Measurements from ENCODE around the gene DCC. TPM values are rescaled to one million over a fixed set of nuclear protein-coding genes. Genes with fewer than 3 reads are reported as not detected.

Gene DCC
- total and polyA plus RNA-seq, 4 donors = 0.16 to 5.3 (median 2.5) TPM

DNA sequence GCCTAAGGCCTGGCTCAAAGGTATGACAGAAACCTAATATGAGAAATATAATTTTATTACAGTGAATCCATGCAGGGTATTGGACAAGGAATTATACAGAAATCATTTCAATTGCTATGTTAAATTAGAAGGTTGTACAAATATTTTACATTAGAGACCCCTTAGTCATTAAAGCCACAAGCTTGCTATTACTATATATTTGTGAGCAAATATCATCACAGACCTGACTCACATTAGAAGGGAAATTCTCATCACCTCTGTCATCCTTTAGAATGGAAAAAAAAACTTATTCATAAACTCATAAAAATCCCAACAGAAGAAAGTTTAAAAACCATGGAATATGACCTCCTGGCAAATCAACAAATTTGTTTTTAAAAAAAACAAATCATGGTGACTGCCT, 277.9 kb downstream of the DCC start:
- Histone ChIP-seq H3K9ac (ENCODE audit: insufficient read depth in 1 of 2, low read length in 2 of 2) (no peak overlapping the region), H3K36me3 (ENCODE audit: control insufficient read depth in 4 of 4, insufficient read depth in 4 of 4, low read length in 4 of 4) (no peaks in the 10 kb centered on the region), H3K4me1 (ENCODE audit: control insufficient read depth in 5 of 5, insufficient read depth in 5 of 5, low read length in 5 of 5) (no peaks in the 10 kb centered on the region), H3K4me3 (no peak overlapping the region), H3K9me3 (ENCODE audit: control insufficient read depth in 4 of 4, insufficient read depth in 3 of 4, low read length in 3 of 4) (no peaks in the 10 kb centered on the region), H3K27ac (ENCODE audit: low read depth in 1 of 2, low read length in 1 of 2) (no peak overlapping the region), H3K27me3 (ENCODE audit: control insufficient read depth in 3 of 3, insufficient read depth in 3 of 3, low read length in 2 of 3) (no peaks in the 10 kb centered on the region)
- DNase-seq (no peak), ATAC-seq (ENCODE audit: insufficient read depth, low FRiP score) (no peak)
- TF ChIP-seq, protein P1, sequence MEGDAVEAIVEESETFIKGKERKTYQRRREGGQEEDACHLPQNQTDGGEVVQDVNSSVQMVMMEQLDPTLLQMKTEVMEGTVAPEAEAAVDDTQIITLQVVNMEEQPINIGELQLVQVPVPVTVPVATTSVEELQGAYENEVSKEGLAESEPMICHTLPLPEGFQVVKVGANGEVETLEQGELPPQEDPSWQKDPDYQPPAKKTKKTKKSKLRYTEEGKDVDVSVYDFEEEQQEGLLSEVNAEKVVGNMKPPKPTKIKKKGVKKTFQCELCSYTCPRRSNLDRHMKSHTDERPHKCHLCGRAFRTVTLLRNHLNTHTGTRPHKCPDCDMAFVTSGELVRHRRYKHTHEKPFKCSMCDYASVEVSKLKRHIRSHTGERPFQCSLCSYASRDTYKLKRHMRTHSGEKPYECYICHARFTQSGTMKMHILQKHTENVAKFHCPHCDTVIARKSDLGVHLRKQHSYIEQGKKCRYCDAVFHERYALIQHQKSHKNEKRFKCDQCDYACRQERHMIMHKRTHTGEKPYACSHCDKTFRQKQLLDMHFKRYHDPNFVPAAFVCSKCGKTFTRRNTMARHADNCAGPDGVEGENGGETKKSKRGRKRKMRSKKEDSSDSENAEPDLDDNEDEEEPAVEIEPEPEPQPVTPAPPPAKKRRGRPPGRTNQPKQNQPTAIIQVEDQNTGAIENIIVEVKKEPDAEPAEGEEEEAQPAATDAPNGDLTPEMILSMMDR (IDR thresholded peaks at IDR 0.05; ENCODE audit: control extremely low read depth, extremely low read depth) = no peak

GRCh38 chr18:52620926-52621439, 281.0 kb downstream of the DCC start:
- no peak overlapping the region for H3K9ac ChIP-seq (ENCODE audit: insufficient read depth in 1 of 2, low read length in 2 of 2)
- H3K27ac ChIP-seq (ENCODE audit: low read depth in 1 of 2, low read length in 1 of 2) = no peak overlapping the region
- DNase-seq (no peak), ATAC-seq (ENCODE audit: insufficient read depth, low FRiP score) (no peak)
- TF ChIP-seq, protein P1 (IDR thresholded peaks at IDR 0.05; ENCODE audit: control extremely low read depth, extremely low read depth) = no peak
- H3K4me3 ChIP-seq = no peak overlapping the region
- H3K9me3 ChIP-seq (ENCODE audit: control insufficient read depth in 4 of 4, insufficient read depth in 3 of 4, low read length in 3 of 4) = no peaks in the 10 kb centered on the region
- H3K4me1 ChIP-seq (ENCODE audit: control insufficient read depth in 5 of 5, insufficient read depth in 5 of 5, low read length in 5 of 5) = no peaks in the 10 kb centered on the region
- no peaks in the 10 kb centered on the region for H3K27me3 ChIP-seq (ENCODE audit: control insufficient read depth in 3 of 3, insufficient read depth in 3 of 3, low read length in 2 of 3)
- WGBS, 2 donors = 85 to 92% methylated on average over 3 of the region's 3 CpGs
- H3K36me3 ChIP-seq (ENCODE audit: control insufficient read depth in 4 of 4, insufficient read depth in 4 of 4, low read length in 4 of 4) = no peaks in the 10 kb centered on the region

GRCh38 chr18:52624702-52625101, 284.7 kb downstream of the DCC start:
- 88 to 92% methylated on average over 5 of the region's 5 CpGs for WGBS, 2 donors
- Histone ChIP-seq H3K9me3 (ENCODE audit: control insufficient read depth in 4 of 4, insufficient read depth in 3 of 4, low read length in 3 of 4) (no peaks in the 10 kb centered on the region), H3K27me3 (ENCODE audit: control insufficient read depth in 3 of 3, insufficient read depth in 3 of 3, low read length in 2 of 3) (no peaks in the 10 kb centered on the region), H3K4me1 (ENCODE audit: control insufficient read depth in 5 of 5, insufficient read depth in 5 of 5, low read length in 5 of 5) (peaks cover 0 to 6% (median 0%) of the 10 kb centered on the region in 5 donors), H3K36me3 (ENCODE audit: control insufficient read depth in 4 of 4, insufficient read depth in 4 of 4, low read length in 4 of 4) (no peaks in the 10 kb centered on the region), H3K27ac (ENCODE audit: low read depth in 1 of 2, low read length in 1 of 2) (no peak overlapping the region), H3K9ac (ENCODE audit: insufficient read depth in 1 of 2, low read length in 2 of 2) (no peak overlapping the region), H3K4me3 (no peak overlapping the region)
- ATAC-seq (ENCODE audit: insufficient read depth, low FRiP score) = no peak
- no peak for DNase-seq
- TF ChIP-seq, protein P1 (IDR thresholded peaks at IDR 0.05; ENCODE audit: control extremely low read depth, extremely low read depth) = no peak

DNA sequence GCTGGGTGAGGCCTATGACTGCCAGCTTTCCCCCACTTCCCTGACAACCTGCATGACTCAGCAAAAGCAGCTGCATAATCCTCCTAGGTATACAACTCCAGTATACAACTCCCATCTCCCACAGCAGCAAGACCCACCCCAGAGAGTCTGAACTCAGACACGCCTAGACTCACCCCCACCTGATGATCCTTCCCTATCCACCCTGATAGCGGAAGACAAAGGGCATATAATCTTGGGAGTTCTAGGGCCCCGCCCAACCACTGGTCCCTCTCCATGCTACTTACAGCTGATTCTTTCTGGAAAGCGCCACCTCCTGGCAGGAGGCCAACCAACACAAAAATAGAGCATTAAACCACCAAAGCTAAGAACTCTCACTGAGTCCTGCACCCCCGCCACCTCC, 296.5 kb downstream of the DCC start:
- TF ChIP-seq, protein P1 (IDR thresholded peaks at IDR 0.05; ENCODE audit: control extremely low read depth, extremely low read depth) = no peak
- H3K9me3 ChIP-seq (ENCODE audit: control insufficient read depth in 4 of 4, insufficient read depth in 3 of 4, low read length in 3 of 4) = peaks cover 0 to 4% (median 0%) of the 10 kb centered on the region in 4 donors
- ATAC-seq (ENCODE audit: insufficient read depth, low FRiP score) = no peak

More for the DNA sequence above, 296.5 kb downstream of the DCC start:
- DNase-seq = no peak
- Histone ChIP-seq H3K27me3 (ENCODE audit: control insufficient read depth in 3 of 3, insufficient read depth in 3 of 3, low read length in 2 of 3) (no peaks in the 10 kb centered on the region), H3K9ac (ENCODE audit: insufficient read depth in 1 of 2, low read length in 2 of 2) (no peak overlapping the region), H3K27ac (ENCODE audit: low read depth in 1 of 2, low read length in 1 of 2) (no peak overlapping the region), H3K4me3 (no peak overlapping the region), H3K4me1 (ENCODE audit: control insufficient read depth in 5 of 5, insufficient read depth in 5 of 5, low read length in 5 of 5) (no peaks in the 10 kb centered on the region), H3K36me3 (ENCODE audit: control insufficient read depth in 4 of 4, insufficient read depth in 4 of 4, low read length in 4 of 4) (no peaks in the 10 kb centered on the region)
- WGBS, 2 donors = 94 to 95% methylated on average over 5 of the region's 5 CpGs

Data from lung (tissue), 12 donors.